Ascending aorta (tissue), 2 donors: Measurements from ENCODE around the gene CHST14. TPM values are rescaled to one million over a fixed set of nuclear protein-coding genes. Genes with fewer than 3 reads are reported as not detected.

Experiments
- DNase-seq, 2 donors: peaks; one replicate each; pipeline ENCODE4 v3.0.0-alpha.2; 2019; ENCODE audit warnings: low spot score in 2 of 2
- H3K27ac ChIP-seq, 2 donors: fragments of 200-600 bp; sonication (generic); one replicate each; pipeline ENCODE4 v1.5.1; 2016 to 2017; ENCODE audit warnings: mild to moderate bottlenecking in 1 of 2
- H3K27me3 ChIP-seq: fragments of 200-600 bp; sonication (generic); one replicate; pipeline ENCODE4 v1.5.1; 2017
- H3K36me3 ChIP-seq, 2 donors: fragments of 200-600 bp; sonication (generic); one replicate each; pipeline ENCODE4 v1.5.1; 2016
- H3K4me1 ChIP-seq, 2 donors: fragments of 200-600 bp; sonication (generic); one replicate each; pipeline ENCODE4 v1.5.1; 2016 to 2017; ENCODE audit warnings: mild to moderate bottlenecking in 1 of 2
- H3K4me3 ChIP-seq, 2 donors: fragments of 200-600 bp; sonication (generic); one replicate each; pipeline ENCODE4 v1.5.1; 2016 to 2017; ENCODE audit warnings: mild to moderate bottlenecking in 1 of 2
- H3K9me3 ChIP-seq, 2 donors: fragments of 200-600 bp; sonication (generic); one replicate each; pipeline ENCODE4 v1.5.1; 2016
- CTCF ChIP-seq, 3 experiments: fragments of 200-600 bp in 2 of 3; fragments of 450-650 bp in 1 of 3; sonication (generic) in 2 of 3; IDR thresholded peaks; one replicate each; pipeline ENCODE4 v1.5.1; 2016 to 2019; ENCODE audit warnings: antibody characterized with exemption in 3 of 3, mild to moderate bottlenecking in 1 of 3, moderate library complexity in 1 of 3
- intact Hi-C: fragments of 100-400 bp; cut with DNase I; formaldehyde crosslinking; loops from one replicate; pipeline ENCODE4 v1.15.1; 2023
- total RNA-seq: library from RNA; depleted of rRNA; stranded (reverse); fragments of >200 nt; gene quantifications from one replicate; pipeline ENCODE4 v1.1.0, GENCODE V29; 2016

Gene CHST14
- total RNA-seq, 1 donor from 2014 or later: 22.0 TPM

GRCh38 chr15:40466426-40467260 lies 4.1 kb upstream of the CHST14 start:
- no peak for TF ChIP-seq CTCF (IDR thresholded peaks at IDR 0.05)
- peaks cover 28 to 46% of the 10 kb centered on the region in 2 donors for H3K36me3 ChIP-seq
- peaks cover under 1 to 2% of the 10 kb centered on the region in 2 donors for H3K4me1 ChIP-seq
- intact Hi-C loops: no loop called here
- H3K9me3 ChIP-seq: no peaks in the 10 kb centered on the region
- H3K27me3 ChIP-seq: no peaks in the 10 kb centered on the region
- H3K4me3 ChIP-seq: no peak overlapping the region
- no peak for DNase-seq
- H3K27ac ChIP-seq: no peak overlapping the region

- TF ChIP-seq CTCF (IDR thresholded peaks at IDR 0.05): no peak
- DNase-seq: no peak
- Histone ChIP-seq H3K36me3 (peaks cover 23 to 40% of the 10 kb centered on the region in 2 donors), H3K27me3 (no peaks in the 10 kb centered on the region), H3K27ac (no peak overlapping the region), H3K9me3 (no peaks in the 10 kb centered on the region), H3K4me1 (peaks cover 7 to 8% of the 10 kb centered on the region in 2 donors), H3K4me3 (no peak overlapping the region)
- intact Hi-C loops: no loop called here
Measured at GRCh38 chr15:40467261-40467615, 3.5 kb upstream of the CHST14 start.

- intact Hi-C loops: no loop called here
- Histone ChIP-seq H3K36me3 (peaks cover 16 to 23% of the 10 kb centered on the region in 2 donors), H3K4me1 (peaks cover 7 to 13% of the 10 kb centered on the region in 2 donors), H3K27me3 (no peaks in the 10 kb centered on the region), H3K4me3 (no peak overlapping the region), H3K9me3 (no peaks in the 10 kb centered on the region), H3K27ac (no peak overlapping the region)
- TF ChIP-seq CTCF (IDR thresholded peaks at IDR 0.05): no peak
- no peak for DNase-seq
Measured at GRCh38 chr15:40468898-40469331, 1.9 kb upstream of the CHST14 start.

- peak overlapping the region; percentile 83 to 87 for H3K27ac ChIP-seq
- no peak for DNase-seq
- H3K27me3 ChIP-seq: no peaks in the 10 kb centered on the region
- no peak for TF ChIP-seq CTCF (IDR thresholded peaks at IDR 0.05)
- peak overlapping the region; percentile 74 to 89 for H3K4me3 ChIP-seq
- peaks cover 11 to 13% of the 10 kb centered on the region in 2 donors for H3K36me3 ChIP-seq
- intact Hi-C loops: loop anchor here (5.0 kb wide), 1 partner anchor 97 kb away; the partner anchor contains the start of genes CCDC32 and RPUSD2
- peaks cover 7 to 13% of the 10 kb centered on the region in 2 donors for H3K4me1 ChIP-seq
- no peaks in the 10 kb centered on the region for H3K9me3 ChIP-seq
Measured at GRCh38 chr15:40469776-40470390, 901 bp upstream of the CHST14 start.

GRCh38 chr15:40471105-40471807 lies 472 bp downstream of the CHST14 start:
- Histone ChIP-seq H3K9me3 (no peaks in the 10 kb centered on the region), H3K4me1 (peaks cover 7 to 13% of the 10 kb centered on the region in 2 donors), H3K27ac (peak overlapping the region; percentile 83 to 87), H3K4me3 (peak overlapping the region; percentile 74 to 89), H3K36me3 (peaks cover 0 to 5% of the 10 kb centered on the region in 2 donors), H3K27me3 (no peaks in the 10 kb centered on the region)
- peak in 1 of 2 donors; percentile 74 for DNase-seq
- intact Hi-C loops: loop anchor here (1.0 to 5.0 kb wide), 2 partner anchors 31 to 96 kb away; partner anchors contain the start of genes BAHD1, CCDC32 and RPUSD2
- no peak for TF ChIP-seq CTCF (IDR thresholded peaks at IDR 0.05)
